Endothelial cell of umbilical vein (primary cell): ENCODE measurements around the gene LNX2.

Experiments
- POLR2A ChIP-seq: IDR thresholded peaks from 2 replicates; pipeline ENCODE4 v1.6.1; 2012; ENCODE audit warnings: low read depth, mild to moderate bottlenecking, control low read depth, low read length
- TF ChIP-seq, protein P1 (sequence below): IDR thresholded peaks from 2 replicates; pipeline ENCODE4 v1.6.1; 2011; ENCODE audit not compliant: insufficient read depth, insufficient read length

DNA sequence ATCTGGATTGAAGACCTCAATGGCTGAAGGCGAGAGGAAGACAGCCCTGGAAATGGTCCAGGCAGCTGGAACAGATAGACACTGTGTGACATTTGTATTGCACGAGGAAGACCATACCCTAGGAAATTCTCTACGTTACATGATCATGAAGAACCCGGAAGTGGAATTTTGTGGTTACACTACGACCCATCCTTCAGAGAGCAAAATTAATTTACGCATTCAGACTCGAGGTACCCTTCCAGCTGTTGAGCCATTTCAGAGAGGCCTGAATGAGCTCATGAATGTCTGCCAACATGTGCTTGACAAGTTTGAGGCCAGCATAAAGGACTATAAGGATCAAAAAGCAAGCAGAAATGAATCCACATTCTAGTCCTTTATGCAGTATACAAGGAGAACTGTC is 2.6 kb upstream of the LNX2 start:
- TF ChIP-seq, protein P1, sequence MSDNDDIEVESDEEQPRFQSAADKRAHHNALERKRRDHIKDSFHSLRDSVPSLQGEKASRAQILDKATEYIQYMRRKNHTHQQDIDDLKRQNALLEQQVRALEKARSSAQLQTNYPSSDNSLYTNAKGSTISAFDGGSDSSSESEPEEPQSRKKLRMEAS = no peak
- no peak for TF ChIP-seq POLR2A
